Right lobe of liver (tissue), 6 donors: ENCODE measurements around the gene FGF2. TPM values are rescaled to one million over a fixed set of nuclear protein-coding genes. Genes with fewer than 3 reads are reported as not detected.

Experiments used
- ATAC-seq, 4 donors: fragments of 200-7000 bp; cut with Tn5 transposase; one replicate each; pipeline ENCODE4 v1.9.1; 2020; ENCODE audit warnings: mild to moderate bottlenecking in 4 of 4, moderate library complexity in 4 of 4
- DNase-seq, 3 donors: peaks; one replicate each; pipeline ENCODE4 v3.0.0-alpha.2; 2020
- H3K27ac ChIP-seq, 3 donors: fragments of 200-600 bp; one replicate each; pipeline ENCODE4 v1.8.0; 2022
- H3K27me3 ChIP-seq, 2 donors: fragments of 200-600 bp; one replicate each; pipeline ENCODE4 v1.8.0; 2022
- H3K36me3 ChIP-seq, 4 donors: fragments of 200-600 bp; sonication (generic) in 1 of 4; one replicate each; pipeline versions ENCODE4 v1.5.1 to v1.8.0; 2017 to 2022; ENCODE audit warnings: control low read depth in 1 of 4
- H3K4me1 ChIP-seq, 4 donors: fragments of 200-600 bp; sonication (generic) in 1 of 4; one replicate each; pipeline versions ENCODE4 v1.5.1 to v1.8.0; 2017 to 2022; ENCODE audit warnings: control low read depth in 1 of 4
- H3K4me3 ChIP-seq, 3 donors: fragments of 200-600 bp; one replicate each; pipeline ENCODE4 v1.8.0; 2022
- H3K9me3 ChIP-seq, 4 donors: fragments of 200-600 bp; sonication (generic) in 1 of 4; one replicate each; pipeline versions ENCODE4 v1.5.1 to v1.8.0; 2017 to 2022; ENCODE audit warnings: control low read depth in 1 of 4
- POLR2A ChIP-seq: fragments of 450-650 bp; IDR thresholded peaks from one replicate; pipeline ENCODE4 v1.6.1; 2017; ENCODE audit warnings: antibody characterized with exemption, mild to moderate bottlenecking
- WGBS: methylation state at CpG from one replicate; pipeline ENCODE4 v1.1.6; 2018; ENCODE audit warnings: low coverage, low lambda C conversion rate; ENCODE audit not compliant: insufficient coverage; ENCODE audit errors: missing lambda C conversion rate; 5-methylcytosine and 5-hydroxymethylcytosine counted together
- intact Hi-C, 2 donors: fragments of 100-400 bp; cut with DNase I; formaldehyde crosslinking; loops; one replicate each; pipeline versions ENCODE4 v1.11.2 to v1.14.1; 2022
- total RNA-seq, 6 experiments: library from RNA; depleted of rRNA in 2 of 6; stranded (reverse); fragments of >200 nt in 2 of 6; fragmentation: NEBNext Ultra II Directional in 3 of 6; extraction: Animal tissue kit (Norgen Biotek cat#: 25700) in 3 of 6; gene quantifications; one replicate each; pipeline versions ENCODE4 v1.1.0 to v1.2.4, GENCODE V29; 2016 to 2023
- TF ChIP-seq, protein P1 (sequence below), 4 donors: fragments of 200-600 bp in 3 of 4; fragments of 450-650 bp in 1 of 4; IDR thresholded peaks; one replicate each; pipeline versions ENCODE4 v1.5.1 to v1.8.0; 2016 to 2022; ENCODE audit warnings: antibody characterized with exemption in 4 of 4, mild to moderate bottlenecking in 2 of 4
- donor health status: DM: no; HTN: yes; CAD: no.
- donor health status: DM: no; HTN: no; CAD: no.
- donor health status: DM: no; HTN: no; CAD: no.
- donor health status: DM: no; HTN: yes; CAD: no.
- donor health status: DM: no; HTN: yes; CAD: no.

FGF2 gene
- total RNA-seq, 6 experiments from 2014 or later: 0.88 to 1.6 (median 1.1) TPM

DNA sequence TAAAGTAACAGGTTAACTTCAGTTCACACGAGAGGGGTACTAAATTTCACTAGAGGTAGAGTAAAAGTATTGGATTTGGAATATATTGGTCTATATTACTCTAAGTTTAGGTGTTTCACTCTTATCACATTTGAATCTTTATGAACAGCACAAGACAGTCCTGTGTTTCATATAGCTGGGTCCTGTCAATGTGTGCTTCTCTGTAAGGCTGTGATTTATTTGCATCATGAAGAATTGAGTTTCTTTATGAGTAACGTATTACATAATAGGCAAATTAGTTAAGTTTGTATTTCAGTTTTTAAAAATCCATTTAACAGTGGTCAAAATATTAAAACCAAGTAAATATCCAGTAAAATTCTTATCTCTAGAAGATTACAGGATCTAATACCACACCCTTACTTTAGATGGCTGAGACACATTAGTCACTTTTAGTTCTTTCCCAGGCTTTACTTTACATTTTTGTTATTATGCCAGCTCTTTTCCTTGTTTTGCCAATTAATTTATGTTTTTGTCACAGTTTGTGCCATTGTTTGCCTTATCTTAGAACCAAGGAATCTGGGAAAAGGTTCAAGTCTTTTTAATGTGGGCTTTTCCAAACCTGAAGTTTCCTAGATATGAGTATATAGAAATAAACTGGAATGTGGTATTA lies 63.6 kb downstream of the FGF2 start:
- ATAC-seq: no peak
- no peak overlapping the region for H3K27ac ChIP-seq
- WGBS: 78% methylated on average over 2 of the region's 2 CpGs

DNA sequence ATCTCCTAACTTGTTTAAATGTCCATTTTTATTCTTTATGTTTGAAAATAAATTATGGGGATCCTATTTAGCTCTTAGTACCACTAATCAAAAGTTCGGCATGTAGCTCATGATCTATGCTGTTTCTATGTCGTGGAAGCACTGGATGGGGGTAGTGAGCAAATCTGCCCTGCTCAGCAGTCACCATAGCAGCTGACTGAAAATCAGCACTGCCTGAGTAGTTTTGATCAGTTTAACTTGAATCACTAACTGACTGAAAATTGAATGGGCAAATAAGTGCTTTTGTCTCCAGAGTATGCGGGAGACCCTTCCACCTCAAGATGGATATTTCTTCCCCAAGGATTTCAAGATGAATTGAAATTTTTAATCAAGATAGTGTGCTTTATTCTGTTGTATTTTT lies 68.2 kb downstream of the FGF2 start:
- ATAC-seq: peak in 2 of 4 donors; percentile 33 to 51
- H3K27ac ChIP-seq: no peak overlapping the region
- no peaks in the 10 kb centered on the region for H3K9me3 ChIP-seq
- intact Hi-C loops: no loop called here
- H3K4me3 ChIP-seq: no peak overlapping the region
- H3K36me3 ChIP-seq: peaks cover 0 to 6% (median 0%) of the 10 kb centered on the region in 4 donors
- no peak for DNase-seq
- H3K27me3 ChIP-seq: no peaks in the 10 kb centered on the region
- H3K4me1 ChIP-seq: peaks cover 0 to 22% (median 7%) of the 10 kb centered on the region in 4 donors
- TF ChIP-seq, protein P1, sequence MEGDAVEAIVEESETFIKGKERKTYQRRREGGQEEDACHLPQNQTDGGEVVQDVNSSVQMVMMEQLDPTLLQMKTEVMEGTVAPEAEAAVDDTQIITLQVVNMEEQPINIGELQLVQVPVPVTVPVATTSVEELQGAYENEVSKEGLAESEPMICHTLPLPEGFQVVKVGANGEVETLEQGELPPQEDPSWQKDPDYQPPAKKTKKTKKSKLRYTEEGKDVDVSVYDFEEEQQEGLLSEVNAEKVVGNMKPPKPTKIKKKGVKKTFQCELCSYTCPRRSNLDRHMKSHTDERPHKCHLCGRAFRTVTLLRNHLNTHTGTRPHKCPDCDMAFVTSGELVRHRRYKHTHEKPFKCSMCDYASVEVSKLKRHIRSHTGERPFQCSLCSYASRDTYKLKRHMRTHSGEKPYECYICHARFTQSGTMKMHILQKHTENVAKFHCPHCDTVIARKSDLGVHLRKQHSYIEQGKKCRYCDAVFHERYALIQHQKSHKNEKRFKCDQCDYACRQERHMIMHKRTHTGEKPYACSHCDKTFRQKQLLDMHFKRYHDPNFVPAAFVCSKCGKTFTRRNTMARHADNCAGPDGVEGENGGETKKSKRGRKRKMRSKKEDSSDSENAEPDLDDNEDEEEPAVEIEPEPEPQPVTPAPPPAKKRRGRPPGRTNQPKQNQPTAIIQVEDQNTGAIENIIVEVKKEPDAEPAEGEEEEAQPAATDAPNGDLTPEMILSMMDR (IDR thresholded peaks at IDR 0.05): no peak
- TF ChIP-seq POLR2A: no peak
- 54% methylated on average over 3 of the region's 3 CpGs for WGBS

More for the DNA sequence above, 63.6 kb downstream of the FGF2 start:
- TF ChIP-seq, protein P1 (IDR thresholded peaks at IDR 0.05): no peak
- no peak for TF ChIP-seq POLR2A
- no peaks in the 10 kb centered on the region for H3K27me3 ChIP-seq
- no peak for DNase-seq
- H3K36me3 ChIP-seq: peaks cover 0 to 6% (median 0%) of the 10 kb centered on the region in 4 donors
- H3K9me3 ChIP-seq: no peaks in the 10 kb centered on the region
- peaks cover 0 to 10% (median 4%) of the 10 kb centered on the region in 4 donors for H3K4me1 ChIP-seq
- H3K4me3 ChIP-seq: no peak overlapping the region
- intact Hi-C loops: no loop called here

DNA sequence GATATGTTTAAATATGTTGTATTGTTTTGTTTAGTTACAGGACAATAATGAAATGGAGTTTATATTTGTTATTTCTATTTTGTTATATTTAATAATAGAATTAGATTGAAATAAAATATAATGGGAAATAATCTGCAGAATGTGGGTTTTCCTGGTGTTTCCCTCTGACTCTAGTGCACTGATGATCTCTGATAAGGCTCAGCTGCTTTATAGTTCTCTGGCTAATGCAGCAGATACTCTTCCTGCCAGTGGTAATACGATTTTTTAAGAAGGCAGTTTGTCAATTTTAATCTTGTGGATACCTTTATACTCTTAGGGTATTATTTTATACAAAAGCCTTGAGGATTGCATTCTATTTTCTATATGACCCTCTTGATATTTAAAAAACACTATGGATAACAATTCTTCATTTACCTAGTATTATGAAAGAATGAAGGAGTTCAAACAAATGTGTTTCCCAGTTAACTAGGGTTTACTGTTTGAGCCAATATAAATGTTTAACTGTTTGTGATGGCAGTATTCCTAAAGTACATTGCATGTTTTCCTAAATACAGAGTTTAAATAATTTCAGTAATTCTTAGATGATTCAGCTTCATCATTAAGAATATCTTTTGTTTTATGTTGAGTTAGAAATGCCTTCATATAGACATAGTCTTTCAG lies 68.8 kb downstream of the FGF2 start:
- H3K4me3 ChIP-seq: no peak overlapping the region
- peak overlapping the region in 2 of 3 donors; percentile 42 to 49 for H3K27ac ChIP-seq
- intact Hi-C loops: no loop called here
- 26% methylated on average over 1 of the region's 1 CpG for WGBS
- no peak for DNase-seq
- peak; percentile 85 to 92 (median 89) for ATAC-seq
- no peak for TF ChIP-seq POLR2A
- TF ChIP-seq, protein P1 (IDR thresholded peaks at IDR 0.05): no peak
- H3K4me1 ChIP-seq: peaks cover 0 to 22% (median 7%) of the 10 kb centered on the region in 4 donors
- no peaks in the 10 kb centered on the region for H3K27me3 ChIP-seq
- H3K9me3 ChIP-seq: no peaks in the 10 kb centered on the region
- H3K36me3 ChIP-seq: peaks cover 0 to 6% (median 0%) of the 10 kb centered on the region in 4 donors

DNA sequence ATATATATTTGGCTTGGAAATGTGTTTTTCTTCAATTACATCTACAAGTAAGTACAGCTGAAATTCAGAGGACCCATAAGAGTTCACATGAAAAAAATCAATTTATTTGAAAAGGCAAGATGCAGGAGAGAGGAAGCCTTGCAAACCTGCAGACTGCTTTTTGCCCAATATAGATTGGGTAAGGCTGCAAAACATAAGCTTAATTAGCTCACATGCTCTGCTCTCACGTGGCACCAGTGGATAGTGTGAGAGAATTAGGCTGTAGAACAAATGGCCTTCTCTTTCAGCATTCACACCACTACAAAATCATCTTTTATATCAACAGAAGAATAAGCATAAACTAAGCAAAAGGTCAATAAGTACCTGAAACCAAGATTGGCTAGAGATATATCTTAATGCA lies 69.6 kb downstream of the FGF2 start:
- intact Hi-C loops: no loop called here
- Histone ChIP-seq H3K9me3 (no peaks in the 10 kb centered on the region), H3K36me3 (peaks cover 0 to 6% (median 0%) of the 10 kb centered on the region in 4 donors), H3K4me3 (no peak overlapping the region), H3K4me1 (peaks cover 0 to 22% (median 7%) of the 10 kb centered on the region in 4 donors), H3K27ac (peak overlapping the region in 2 of 3 donors; percentile 42 to 49), H3K27me3 (no peaks in the 10 kb centered on the region)
- TF ChIP-seq, protein P1 (IDR thresholded peaks at IDR 0.05): no peak
- no peak for TF ChIP-seq POLR2A
- 25% methylated on average over 1 of the region's 1 CpG for WGBS
- DNase-seq: no peak
- ATAC-seq: peak; percentile 47 to 66 (median 54)
